LoVo (cell line): ENCODE measurements around the gene ARHGEF37.
"Not testable (repeated sequence)": the region's sequence is repeated elsewhere in the genome, so short reads cannot be mapped to it uniquely, and the experiment has no call there.

ENCODE experiments used
- DNase-seq: peaks from one replicate; pipeline ENCODE4 v3.0.0-alpha.2; 2016; ENCODE audit warnings: low spot score

ARHGEF37 gene

DNA sequence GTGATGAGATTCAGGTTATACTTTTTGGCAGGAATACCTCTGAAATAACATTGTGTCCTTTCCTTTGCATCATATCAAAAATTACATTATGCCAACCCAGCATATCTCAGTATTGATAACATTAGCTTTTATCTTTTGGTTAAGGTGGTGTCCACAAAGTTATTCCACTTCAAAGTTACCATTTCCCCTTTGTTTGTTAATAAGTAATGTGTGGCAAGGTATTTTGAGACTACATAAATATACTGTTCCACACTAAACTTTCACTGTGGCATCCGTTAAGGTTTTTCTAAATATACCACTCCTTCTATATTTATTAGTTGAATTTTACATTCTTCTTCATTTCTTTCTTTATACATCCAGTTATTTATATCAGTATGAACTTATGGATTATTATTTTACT, 14.1 kb upstream of the ARHGEF37 start:
- DNase-seq, result no peak

DNA sequence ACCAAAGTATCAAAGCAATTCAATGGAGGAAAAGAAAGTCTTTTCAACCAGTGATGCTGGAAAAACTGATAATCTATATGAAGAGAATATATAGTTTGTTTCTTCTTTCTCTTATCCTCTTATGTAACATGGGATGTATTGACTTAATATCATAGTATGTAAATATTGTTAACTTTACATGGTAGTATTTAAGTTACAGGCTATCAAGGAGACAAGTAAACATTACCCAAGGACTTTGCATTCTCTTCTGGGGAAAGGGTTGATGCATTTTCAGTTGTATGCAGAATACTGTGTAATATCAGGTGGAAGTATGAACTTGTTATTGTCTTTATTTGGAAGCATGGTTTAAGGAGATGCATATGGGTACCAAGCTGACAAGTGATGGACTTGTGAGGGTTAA, 9.1 kb upstream of the ARHGEF37 start:
- no peak for DNase-seq

DNA sequence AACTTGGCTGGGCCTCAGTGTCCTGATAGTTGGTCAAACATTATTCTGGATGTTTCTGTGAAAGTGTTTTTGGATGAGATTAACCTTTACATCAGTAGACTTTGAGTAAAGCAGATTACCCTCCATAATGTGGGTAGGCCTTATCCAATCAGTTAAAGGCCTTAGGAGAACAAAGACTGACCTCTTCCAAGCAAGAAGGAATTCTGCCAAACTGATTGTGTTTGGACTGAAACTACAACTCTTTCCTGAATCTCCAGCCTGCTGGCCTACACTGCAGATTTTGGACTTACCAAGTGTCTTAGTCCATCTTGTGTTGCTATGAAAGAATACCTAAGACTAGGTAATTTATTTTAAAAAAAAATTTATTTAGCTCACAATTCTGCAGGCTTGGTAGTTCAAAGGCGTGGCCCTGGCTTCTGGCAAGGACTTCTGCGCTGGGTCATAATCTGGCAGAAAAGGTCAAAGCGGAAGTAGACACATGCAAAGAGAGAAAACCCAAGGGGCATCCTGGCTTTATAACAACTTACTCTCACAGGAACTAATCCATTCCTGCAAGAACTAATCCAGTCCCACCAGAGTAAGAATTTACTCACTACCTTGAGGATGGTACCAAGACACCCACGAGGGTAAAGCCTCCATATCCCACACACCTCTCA, 8.6 kb upstream of the ARHGEF37 start:
- DNase-seq, result no peak

DNA sequence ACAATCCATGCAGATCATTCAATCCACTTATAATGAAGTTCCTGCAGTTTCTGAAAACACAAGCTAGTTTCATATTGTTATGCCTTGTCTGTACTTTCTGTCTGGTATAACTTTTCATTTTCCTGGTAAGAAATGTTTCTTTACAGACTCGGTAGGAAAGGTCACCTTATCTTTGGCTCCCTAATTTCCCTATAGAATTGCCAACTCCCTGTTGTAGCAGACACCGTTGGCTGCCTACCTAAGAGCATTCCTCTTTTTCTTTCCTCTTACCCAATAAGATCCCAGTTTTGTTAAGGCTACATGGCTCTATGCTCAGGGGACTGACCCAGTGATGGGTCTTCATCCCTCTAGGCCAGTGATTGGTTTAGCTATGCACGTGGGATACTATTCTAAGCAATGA, 6.2 kb upstream of the ARHGEF37 start:
- DNase-seq, result no peak

DNA sequence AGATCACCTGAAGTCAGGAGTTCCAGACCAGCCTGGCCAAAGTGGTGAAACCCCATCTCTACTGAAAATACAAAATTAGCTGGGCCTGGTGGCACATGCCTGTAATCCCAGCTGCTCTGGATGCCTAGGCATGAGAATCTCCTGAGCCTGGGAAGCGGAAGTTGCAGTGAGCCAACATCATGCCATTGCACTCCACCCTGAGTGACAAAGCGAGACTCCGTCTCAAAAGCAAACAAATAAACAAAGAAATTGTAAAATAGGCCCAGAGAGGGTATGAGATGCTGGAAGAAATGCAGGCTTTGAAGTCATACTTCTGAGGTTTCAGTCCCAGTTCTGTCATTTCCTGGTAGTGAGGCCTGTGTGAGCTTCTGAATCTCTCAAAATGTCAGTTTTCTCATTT, 5.3 kb upstream of the ARHGEF37 start:
- DNase-seq, result no peak

DNA sequence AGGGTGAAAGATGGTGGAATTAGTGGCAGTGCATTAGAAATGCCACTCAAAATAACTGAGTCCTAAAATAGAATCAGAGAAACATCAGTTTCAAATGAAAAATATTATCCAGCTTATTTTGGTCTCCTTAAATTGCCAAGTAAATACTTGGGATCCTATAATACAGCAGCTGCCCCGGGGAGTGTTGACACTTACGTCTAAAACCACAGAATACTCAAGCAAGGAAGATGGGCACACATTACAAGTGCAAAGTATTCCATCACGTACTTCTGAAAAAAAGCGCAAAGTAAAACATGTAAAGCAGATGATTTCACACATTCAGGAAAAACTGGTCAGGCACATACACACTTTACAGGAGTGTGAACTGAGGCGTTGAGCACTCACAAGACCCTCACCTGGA, 2.4 kb upstream of the ARHGEF37 start:
- DNase-seq, result no peak

DNA sequence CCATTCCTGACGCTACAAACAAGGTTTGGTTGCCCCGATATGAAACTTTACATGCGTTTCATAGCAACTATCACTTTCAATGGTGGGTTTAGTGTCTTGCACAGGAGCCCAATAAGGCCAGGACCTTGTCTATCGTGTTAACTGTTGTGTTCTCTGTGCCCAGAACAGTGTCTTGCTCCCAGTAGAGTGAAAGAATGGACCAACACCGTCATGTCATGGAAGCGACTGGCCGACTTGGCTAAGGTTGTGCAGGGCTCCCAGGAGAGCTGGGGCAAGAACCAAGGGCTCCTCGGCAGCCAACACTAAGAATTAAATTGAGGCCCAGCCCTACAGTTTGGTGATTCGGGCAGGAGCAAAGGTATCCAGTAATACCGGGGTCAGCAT, 498 bp upstream of the ARHGEF37 start:
- DNase-seq, result no peak

DNA sequence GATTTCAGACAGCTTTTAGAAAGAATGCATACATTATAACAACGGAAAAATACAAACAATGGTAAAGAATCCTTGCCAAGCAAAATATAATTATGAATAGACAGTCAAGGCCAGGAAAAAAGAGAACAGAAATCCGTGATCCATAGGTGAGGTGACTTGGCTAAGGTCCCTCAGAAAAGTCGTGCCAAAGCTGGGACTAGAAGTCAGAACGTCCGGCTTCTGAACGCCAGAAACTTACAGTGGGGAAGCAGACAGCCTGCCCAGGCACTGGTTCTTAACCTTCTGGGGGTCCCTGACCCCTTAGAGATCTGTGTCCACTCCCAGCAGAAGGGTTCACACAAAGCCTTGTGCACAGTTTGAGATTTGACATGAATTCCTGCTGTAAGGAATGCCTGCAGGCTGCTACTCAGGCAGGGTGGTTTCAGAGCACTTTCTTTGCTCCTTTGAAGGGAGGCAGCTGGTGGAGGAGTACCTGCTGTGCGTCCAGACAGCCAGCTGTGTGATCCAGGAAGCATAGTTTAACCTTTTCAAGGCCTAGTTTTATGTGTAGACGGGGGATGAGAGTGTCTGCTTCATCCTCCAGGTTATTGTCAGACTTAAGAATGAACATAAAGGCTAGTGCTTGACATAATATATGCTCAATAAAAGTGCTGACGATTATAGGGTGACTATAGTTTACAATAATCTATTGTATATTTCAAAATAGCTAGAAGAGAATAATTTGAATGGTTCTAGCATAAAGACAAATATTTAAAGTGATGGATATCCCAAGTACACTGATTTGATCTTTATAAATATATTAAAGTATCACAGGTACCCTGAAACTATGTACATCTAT, 852 bp downstream of the ARHGEF37 start:
- DNase-seq, result no peak

DNA sequence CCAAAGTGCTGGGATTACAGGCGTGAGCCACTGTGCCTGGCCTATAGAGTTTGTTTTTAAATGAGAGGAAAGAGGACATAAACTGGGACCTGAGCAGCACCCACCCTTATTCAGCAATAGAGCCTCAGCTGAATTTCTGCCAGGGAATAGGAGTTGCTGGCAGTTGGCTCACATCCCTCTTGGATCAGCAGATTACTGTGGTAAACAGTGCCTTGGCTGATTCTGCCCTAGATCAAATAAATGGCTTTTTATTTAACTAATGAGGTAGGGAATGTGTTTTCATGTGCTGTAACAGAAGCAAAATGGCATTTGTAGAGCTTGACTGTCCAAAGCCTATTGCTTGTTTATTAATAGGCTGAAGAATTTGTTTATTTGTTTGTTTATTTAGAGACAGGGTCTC, 2.1 kb downstream of the ARHGEF37 start:
- no peak for DNase-seq

DNA sequence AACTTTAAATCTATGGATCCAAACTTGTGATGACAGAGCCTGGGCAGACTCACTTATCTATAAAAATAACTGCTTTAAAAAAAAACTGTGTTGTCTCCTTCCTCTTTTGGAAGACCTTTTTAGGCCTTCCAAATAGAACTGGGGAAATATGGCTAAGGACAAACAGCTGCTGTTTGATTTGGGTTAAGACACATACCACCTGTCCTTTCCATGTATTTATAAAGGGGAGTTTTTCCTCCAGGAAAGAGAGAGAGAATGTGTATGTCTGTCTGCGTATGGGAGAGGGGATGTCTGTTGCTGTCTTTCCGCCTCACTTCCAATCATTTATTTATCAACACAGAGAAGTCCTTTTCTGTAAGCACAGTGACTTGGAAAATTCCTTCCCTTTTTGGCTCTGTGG, 2.8 kb downstream of the ARHGEF37 start:
- no peak for DNase-seq

DNA sequence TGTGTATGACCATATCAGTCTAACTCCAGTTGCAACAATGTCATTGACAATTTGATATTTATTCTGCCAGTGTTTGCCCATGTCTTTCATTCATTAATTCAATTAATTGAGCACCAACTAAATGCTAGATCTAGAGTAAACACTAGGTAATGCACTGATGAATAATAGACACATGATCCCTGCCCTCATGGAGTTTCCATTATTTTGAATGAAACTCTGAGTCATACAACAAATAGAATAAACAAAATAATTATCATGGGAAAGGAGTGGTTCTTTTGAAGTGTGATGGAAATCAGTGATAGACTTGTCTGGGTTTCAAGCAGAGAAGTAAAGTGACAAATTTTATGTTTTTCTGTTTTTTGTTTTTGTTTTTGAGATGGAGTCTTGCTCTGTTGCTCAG, 4.6 kb downstream of the ARHGEF37 start:
- DNase-seq, result no peak

DNA sequence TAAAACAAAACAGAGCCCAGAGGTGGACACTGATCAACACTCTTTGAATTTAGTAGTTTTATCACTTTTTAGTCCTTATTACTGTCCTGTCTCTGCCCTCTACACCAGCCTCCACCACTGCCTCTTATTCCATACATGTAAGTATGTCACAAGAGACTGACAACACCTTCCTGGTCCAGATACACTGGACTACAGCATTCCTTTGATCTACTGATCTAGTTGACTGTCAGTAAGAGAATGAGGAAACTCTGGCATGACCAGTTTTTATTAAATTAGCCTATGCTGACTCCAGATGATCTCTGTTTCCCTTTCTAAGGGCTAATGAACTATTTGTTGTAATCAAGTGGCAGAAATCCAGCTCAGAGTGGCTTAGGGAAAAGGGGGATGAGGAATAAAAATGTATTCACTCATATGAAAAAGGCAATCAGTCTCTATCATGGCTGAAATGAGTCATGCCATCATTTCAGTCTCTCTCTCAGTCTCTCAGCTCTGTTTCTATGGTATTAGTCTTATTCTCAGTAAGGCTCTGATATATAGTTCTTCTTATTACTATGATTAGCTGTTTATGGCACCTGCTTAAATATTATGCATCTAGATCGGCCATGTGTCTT, 5.5 kb downstream of the ARHGEF37 start:
- no peak for DNase-seq

DNA sequence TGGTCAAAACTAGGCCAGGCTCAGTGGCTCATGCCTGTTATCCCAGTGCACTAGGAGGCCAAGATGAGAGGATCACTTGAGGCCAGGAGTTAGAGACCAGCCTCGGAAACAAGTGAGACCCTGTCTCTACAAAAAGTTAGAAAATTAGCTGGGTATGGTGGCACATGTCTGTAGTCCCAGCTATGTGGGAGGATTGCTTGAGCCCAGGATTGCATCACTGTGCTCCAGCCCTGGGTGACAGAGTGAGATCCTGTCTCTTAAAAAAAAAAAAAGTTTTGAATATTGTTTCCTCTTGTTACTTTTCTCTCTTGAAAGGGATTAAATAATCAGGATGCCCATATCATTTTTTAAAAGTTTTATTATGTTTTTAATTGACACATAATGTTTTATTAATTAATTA, 7.6 kb downstream of the ARHGEF37 start:
- no peak for DNase-seq

DNA sequence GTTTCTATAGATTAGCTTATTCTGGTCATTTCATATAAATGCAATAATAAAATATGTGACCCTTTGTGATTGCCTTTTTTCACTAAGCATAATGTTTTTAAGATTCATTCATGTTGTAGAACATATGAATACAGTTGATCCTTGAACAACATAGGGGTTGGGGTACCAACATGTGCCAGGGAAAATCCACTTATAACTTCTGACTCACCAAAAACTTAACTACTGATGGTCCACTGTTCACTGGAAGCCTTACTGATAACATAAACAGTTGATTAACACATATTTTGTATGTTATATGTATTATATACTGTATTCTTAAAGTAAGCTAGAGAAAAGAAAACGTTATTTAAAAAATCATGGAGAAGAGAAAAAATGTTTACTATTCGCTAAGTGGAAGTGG, 12.1 kb downstream of the ARHGEF37 start:
- DNase-seq, result no peak

DNA sequence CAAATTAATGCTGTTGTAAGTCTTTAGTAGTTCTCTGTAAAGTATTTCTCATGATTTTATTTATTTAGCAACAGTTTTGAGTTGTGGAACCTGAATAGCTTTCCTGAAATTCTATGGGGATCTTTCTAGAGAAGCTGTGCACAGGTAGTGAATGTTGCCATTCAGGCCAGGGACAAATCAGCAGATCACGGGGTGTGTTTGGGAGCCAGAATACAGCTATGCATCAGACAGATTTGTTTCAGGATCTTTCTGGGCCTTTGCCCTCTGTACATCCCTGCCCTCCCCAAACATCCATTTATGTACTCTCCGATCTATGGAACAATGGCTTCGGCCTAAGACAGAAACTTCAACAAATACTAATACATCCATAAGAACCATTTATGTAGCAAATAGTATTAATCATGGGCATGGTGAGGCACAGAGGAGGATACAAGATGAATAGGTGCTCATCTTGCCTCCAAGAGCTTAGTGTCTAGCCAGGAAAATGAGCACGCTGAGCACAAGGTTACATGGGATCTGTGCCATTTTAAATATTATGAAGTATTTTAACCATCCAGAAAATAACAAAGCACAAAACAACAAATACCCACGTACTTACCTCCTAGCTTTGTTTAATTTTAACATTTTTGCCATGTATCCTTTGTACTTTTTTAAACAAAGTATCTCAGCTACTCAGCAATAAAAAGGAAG, 13.1 kb downstream of the ARHGEF37 start:
- no peak for DNase-seq

DNA sequence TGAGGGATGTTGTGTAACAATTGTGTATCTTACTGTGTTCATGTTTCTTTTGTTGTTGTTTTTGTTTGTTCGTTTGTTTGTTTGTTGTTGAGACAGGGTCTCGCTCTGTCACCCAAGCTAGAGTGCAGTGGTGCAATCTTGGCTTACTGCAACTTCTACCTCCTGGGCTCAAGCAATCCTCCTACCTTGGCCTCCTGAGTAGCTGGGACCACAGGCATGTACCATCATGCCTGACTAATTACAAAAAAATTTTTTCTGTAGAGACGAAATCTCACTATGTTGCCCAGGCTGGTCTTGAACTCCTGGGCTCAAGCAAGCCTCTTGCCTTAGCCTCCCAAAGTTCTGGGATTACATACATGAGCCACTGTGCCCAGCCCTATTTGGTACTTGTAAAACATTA, 13.8 kb downstream of the ARHGEF37 start:
- DNase-seq, result not testable (repeated sequence)

DNA sequence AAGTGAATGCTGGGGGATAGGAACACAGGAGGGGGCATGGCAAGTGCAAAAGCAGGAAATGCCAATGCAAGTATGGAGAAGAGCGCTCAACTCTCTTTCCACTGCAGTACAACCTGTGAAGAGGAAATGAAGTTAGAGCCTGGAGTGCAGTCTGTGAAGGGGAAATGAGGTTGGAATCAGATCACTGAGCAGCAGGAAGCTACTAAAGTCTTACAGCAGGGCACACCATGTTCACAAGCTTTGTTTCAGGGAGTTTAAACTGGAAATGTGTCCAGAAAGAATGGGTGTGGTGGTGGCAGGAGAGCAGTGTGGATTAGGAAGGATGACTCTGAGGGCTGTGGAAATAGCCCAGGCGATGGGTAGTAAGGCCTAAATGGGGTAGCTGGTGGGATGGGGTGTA, 15.4 kb downstream of the ARHGEF37 start:
- DNase-seq, result no peak

DNA sequence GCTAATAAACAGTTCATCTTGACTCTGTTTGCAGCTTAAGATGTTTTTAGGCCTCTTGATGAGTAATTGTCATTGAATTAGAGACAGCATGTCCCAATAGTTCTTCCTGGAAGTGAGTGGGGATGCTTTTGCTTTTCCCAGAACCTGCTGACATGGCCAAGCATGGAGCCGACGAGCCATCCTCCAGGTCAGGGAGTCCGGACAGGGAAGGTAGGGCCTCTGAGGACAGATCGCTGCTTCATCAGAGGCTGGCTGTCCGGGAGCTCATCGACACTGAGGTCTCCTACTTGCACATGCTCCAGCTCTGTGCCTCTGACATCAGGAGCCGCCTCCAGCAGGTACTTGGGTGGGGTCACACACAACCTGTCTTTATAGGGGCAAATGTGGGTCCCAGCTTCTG, 16.3 kb downstream of the ARHGEF37 start:
- no peak for DNase-seq

DNA sequence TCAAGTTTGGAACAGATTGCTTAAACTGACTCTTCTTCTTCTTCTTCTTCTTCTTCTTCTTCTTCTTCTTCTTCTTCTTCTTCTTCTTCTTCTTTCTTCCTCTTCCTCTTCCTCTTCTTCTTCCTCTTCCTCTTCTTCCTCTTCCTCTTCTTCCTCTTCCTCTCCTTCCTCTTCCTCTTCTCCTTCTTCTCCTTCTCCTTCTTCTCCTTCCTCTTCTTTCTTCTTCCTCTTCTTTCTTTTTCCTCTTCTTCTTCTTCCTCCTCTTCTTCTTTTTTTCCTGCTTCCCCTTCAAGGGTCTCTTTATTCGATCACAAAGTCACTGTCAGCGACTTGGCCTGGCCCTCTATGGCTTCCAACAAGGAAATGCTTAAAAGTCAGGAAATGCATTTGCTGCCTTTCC, 16.9 kb downstream of the ARHGEF37 start:
- DNase-seq, result not testable (repeated sequence)

DNA sequence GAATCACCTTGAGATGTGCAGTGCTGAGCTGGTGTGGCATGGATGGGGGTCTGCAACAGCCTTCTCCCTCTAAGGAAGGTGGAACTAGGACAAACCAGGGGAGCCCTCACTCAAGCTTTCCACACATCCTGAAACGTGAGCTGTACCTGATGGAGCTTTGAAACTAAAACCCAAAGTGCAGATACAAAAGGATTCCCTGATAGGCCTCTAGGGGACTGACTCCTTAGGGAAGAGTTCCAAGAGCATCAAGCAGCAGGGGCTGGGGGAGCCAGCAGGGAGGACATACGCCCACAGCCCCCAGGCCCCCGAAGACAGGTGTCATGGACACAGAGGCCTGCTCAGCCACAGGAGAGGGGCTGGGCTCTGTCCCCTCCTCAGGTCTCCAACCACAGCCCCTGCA, 17.7 kb downstream of the ARHGEF37 start:
- no peak for DNase-seq

DNA sequence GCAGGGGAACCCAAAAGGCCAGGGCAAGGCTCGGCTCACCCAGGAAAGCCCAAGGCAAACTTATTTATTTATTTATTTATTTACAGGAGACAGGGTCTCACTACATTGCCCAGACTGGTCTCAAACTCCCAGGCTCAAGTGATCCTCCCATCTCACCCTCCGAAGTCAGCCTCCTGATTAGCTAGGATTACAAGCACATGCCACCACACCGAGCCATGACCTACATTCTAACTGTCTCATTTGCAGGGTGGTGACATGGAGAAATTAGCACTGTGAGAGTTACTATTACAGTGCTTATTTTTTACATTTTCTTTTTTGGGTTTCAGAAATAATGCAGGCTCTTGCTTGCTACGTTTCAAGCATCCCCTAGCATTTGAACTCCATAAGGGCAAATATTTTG, 18.1 kb downstream of the ARHGEF37 start:
- no peak for DNase-seq

DNA sequence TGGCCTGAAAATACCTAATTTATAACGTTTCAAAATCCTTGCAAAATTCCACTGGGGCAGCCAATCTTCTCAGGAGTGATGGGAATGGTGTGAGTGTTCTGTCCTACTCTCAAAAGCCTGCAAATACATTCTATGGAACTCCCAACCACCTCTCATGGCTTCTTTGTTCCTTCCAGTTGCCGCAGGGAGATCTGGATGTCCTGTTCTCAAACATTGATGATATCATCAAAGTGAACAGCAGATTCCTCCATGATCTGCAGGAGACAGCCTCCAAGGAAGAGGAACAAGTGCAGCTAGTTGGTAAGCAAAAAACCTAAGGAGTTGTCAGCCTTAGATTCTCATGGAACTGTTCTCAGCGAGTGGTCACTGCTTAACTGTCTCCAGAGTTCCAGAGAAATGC, 19.6 kb downstream of the ARHGEF37 start:
- DNase-seq, result no peak

DNA sequence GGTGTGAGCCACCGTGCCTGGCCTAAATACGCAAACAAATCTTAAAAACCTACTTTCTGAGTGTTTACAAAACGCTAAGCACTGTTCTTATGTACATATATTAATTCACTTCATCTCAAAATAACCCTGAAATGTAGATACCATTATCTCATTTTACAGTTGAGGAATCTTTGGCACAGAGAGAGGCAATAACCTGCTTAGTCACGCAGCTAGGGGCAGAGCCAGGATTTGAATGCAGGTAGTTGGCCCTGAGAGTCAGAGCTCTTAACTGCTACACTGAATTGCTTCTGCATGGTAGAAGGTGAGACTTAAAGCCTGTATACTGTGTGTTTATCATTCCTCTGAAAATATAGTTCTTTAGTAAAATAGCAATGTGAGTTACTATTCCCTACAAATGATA, 21.9 kb downstream of the ARHGEF37 start:
- peak; percentile 70 for DNase-seq
